Esophagus squamous epithelium (tissue), 5 donors: ENCODE results near the gene FAM174C. TPM values are rescaled to one million over a fixed set of nuclear protein-coding genes. Genes with fewer than 3 reads are reported as not detected.

Experiments used
- DNase-seq: peaks from one replicate; lab custom pipeline; 2025; lab: John Stamatoyannopoulos, UW
- H3K27ac ChIP-seq, 4 donors: fragments of 200-600 bp; sonication (generic); one replicate each; pipeline ENCODE4 v1.5.1; 2016 to 2019; ENCODE audit warnings: mild to moderate bottlenecking in 1 of 4
- H3K27me3 ChIP-seq, 4 donors: fragments of 200-600 bp; sonication (generic); 1 replicate in 3 of 4; 2 replicates in 1 of 4; pipeline versions ENCODE4 v1.5.1 to v1.6.0; 2017 to 2021; ENCODE audit warnings: antibody characterized with exemption in 1 of 4
- H3K36me3 ChIP-seq, 3 donors: fragments of 200-600 bp; sonication (generic); one replicate each; pipeline ENCODE4 v1.5.1; 2016 to 2019
- H3K4me1 ChIP-seq, 3 donors: fragments of 200-600 bp; sonication (generic); one replicate each; pipeline ENCODE4 v1.5.1; 2017 to 2019
- H3K4me3 ChIP-seq, 4 donors: fragments of 200-600 bp; sonication (generic); 1 replicate in 3 of 4; 2 replicates in 1 of 4; pipeline ENCODE4 v1.5.1; 2016 to 2019; ENCODE audit warnings: mild to moderate bottlenecking in 2 of 4, moderate library complexity in 1 of 4
- H3K9me3 ChIP-seq, 3 donors: fragments of 200-600 bp; sonication (generic); one replicate each; pipeline ENCODE4 v1.5.1; 2016 to 2019
- POLR2A ChIP-seq, 4 donors: fragments of 450-650 bp; IDR thresholded peaks; one replicate each; pipeline ENCODE4 v1.6.1; 2017; ENCODE audit warnings: antibody characterized with exemption in 4 of 4, mild to moderate bottlenecking in 4 of 4, moderate library complexity in 3 of 4
- WGBS, 2 donors: methylation state at CpG; one replicate each; pipeline ENCODE4 v1.1.5; 2018; 5-methylcytosine and 5-hydroxymethylcytosine counted together
- intact Hi-C: fragments of 100-400 bp; cut with DNase I; formaldehyde crosslinking; loops from one replicate; pipeline ENCODE4 v1.15.0; 2022
- total RNA-seq, 4 donors: library from RNA; depleted of rRNA; stranded (reverse); fragments of >200 nt; gene quantifications; one replicate each; pipeline ENCODE4 v1.1.0, GENCODE V29; 2016
- TF ChIP-seq, protein P1 (sequence below), 6 experiments: fragments of 450-650 bp in 4 of 6; fragments of 200-600 bp in 2 of 6; sonication (generic) in 2 of 6; IDR thresholded peaks; one replicate each; pipeline ENCODE4 v1.5.1; 2016 to 2019; ENCODE audit warnings: antibody characterized with exemption in 6 of 6, mild to moderate bottlenecking in 4 of 6, moderate library complexity in 4 of 6
- donor health status: DM: yes; HTN: yes; CAD: no.

Gene FAM174C
- total RNA-seq, 4 donors from 2014 or later, result 31.5 to 69.8 (median 50.5) TPM

DNA sequence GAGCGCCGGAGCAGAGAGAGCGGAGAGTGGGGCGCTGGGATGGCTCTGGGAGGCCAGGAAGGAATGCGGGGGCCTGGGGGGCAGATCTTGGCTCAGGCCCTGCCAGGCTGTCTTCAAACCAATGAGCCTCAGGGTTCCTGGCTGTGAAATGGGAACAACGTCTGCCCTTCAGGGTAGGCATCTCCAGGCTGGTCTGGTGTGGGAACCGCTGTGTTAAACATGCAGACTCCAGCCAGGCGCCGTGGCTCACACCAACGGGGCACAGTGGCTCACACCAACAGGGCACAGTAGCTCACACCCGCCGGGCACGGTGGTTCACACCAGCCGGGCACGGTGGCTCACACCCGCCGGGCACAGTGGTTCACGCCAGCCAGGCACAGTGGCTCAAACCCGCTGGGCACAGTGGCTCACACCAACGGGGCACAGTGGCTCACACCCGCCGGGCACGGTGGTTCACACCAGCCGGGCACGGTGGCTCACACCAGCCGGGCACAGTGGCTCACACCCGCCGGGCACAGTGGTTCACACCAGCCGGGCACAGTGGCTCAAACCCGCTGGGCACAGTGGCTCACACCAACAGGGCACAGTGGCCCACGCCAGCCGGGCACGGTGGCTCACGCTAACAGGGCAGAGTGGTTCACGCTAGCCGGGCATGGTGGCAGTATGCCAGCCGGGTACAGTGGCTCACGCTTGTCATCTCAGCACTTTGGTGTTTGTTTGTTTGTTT, 50.4 kb downstream of the FAM174C start:
- peaks cover 4 to 16% (median 11%) of the 10 kb centered on the region in 3 donors for H3K4me1 ChIP-seq
- H3K27ac ChIP-seq, result peak overlapping the region in 2 of 4 donors; percentile 10 to 46
- H3K36me3 ChIP-seq, result no peaks in the 10 kb centered on the region
- 47 to 68% methylated on average over 7 to 17 of the region's 38 CpGs for WGBS, 2 donors
- TF ChIP-seq, protein P1, sequence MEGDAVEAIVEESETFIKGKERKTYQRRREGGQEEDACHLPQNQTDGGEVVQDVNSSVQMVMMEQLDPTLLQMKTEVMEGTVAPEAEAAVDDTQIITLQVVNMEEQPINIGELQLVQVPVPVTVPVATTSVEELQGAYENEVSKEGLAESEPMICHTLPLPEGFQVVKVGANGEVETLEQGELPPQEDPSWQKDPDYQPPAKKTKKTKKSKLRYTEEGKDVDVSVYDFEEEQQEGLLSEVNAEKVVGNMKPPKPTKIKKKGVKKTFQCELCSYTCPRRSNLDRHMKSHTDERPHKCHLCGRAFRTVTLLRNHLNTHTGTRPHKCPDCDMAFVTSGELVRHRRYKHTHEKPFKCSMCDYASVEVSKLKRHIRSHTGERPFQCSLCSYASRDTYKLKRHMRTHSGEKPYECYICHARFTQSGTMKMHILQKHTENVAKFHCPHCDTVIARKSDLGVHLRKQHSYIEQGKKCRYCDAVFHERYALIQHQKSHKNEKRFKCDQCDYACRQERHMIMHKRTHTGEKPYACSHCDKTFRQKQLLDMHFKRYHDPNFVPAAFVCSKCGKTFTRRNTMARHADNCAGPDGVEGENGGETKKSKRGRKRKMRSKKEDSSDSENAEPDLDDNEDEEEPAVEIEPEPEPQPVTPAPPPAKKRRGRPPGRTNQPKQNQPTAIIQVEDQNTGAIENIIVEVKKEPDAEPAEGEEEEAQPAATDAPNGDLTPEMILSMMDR (IDR thresholded peaks at IDR 0.05), result no peak
- TF ChIP-seq POLR2A (IDR thresholded peaks at IDR 0.05), result no peak
- intact Hi-C loops, result no loop called here
- DNase-seq, result no peak
- peak overlapping the region in 3 of 4 donors; percentile 39 to 57 (median 44) for H3K4me3 ChIP-seq
- no peaks in the 10 kb centered on the region for H3K9me3 ChIP-seq
- peaks cover 0 to 57% (median 2%) of the 10 kb centered on the region in 4 donors for H3K27me3 ChIP-seq

DNA sequence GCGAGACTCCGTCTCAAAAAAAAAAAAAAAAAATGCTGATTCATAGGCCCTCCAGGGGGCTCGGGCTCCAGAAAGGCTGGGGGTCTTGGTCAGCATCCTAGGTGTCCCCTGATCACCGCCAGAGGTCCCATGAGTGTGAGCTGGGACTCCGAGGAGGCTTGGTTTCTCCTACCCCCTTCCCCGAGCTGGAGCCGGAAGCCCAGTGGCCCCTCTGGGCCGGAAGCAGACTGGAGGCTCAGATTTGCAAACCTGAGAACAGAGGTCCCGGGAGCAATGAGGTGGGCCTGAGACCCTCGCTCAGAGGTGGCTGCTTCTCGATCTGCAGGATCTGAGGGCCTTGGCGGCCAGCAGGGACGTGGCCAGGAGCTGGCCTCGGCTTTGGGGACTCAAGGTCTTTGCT, 51.8 kb downstream of the FAM174C start:
- 74 to 79% methylated on average over 7 to 8 of the region's 14 CpGs for WGBS, 2 donors
- TF ChIP-seq, protein P1 (IDR thresholded peaks at IDR 0.05), result no peak
- TF ChIP-seq POLR2A (IDR thresholded peaks at IDR 0.05), result no peak

More for the DNA sequence above, 51.8 kb downstream of the FAM174C start:
- peaks cover 0 to 59% (median 2%) of the 10 kb centered on the region in 4 donors for H3K27me3 ChIP-seq
- no peak overlapping the region for H3K4me3 ChIP-seq
- intact Hi-C loops, result no loop called here
- H3K9me3 ChIP-seq, result no peaks in the 10 kb centered on the region
- no peaks in the 10 kb centered on the region for H3K36me3 ChIP-seq
- no peak overlapping the region for H3K27ac ChIP-seq
- no peak for DNase-seq
- peaks cover 4 to 16% (median 11%) of the 10 kb centered on the region in 3 donors for H3K4me1 ChIP-seq

Other genes starting within 250 kb of the FAM174C start
- 100 to 1,000 TPM in 2 of 4 donors, 10 to 100 TPM in 2; 79.0 to 125 (median 105) TPM for gene CNN2, start 248.9 kb upstream of the FAM174C start, total RNA-seq
- gene ABCA7, start 235.4 kb upstream of the FAM174C start, total RNA-seq, result 10 to 100 TPM; 12.6 to 24.4 (median 18.7) TPM
- gene ARHGAP45, start 208.4 kb upstream of the FAM174C start, total RNA-seq, result 10 to 100 TPM in 3 of 4 donors, 1 to 10 TPM in 1; 8.2 to 39.3 (median 12.5) TPM
- 100 to 1,000 TPM; 113 to 198 (median 166) TPM for gene POLR2E, start 180.2 kb upstream of the FAM174C start, total RNA-seq
- gene GPX4, start 171.5 kb upstream of the FAM174C start, total RNA-seq, result 100 to 1,000 TPM; 108 to 405 (median 244) TPM
- gene SBNO2, start 101.3 kb upstream of the FAM174C start, total RNA-seq, result 10 to 100 TPM; 31.3 to 84.3 (median 68.3) TPM
- 10 to 100 TPM; 59.3 to 68.5 (median 61.6) TPM for gene STK11, start 69.8 kb upstream of the FAM174C start, total RNA-seq
- 1 to 10 TPM in 3 of 4 donors, under 1 TPM in 1; 0.38 to 1.6 (median 1.2) TPM for gene CBARP, start 37.5 kb upstream of the FAM174C start, total RNA-seq
- gene ATP5F1D, start 33.8 kb upstream of the FAM174C start, total RNA-seq, result 100 to 1,000 TPM in 3 of 4 donors, 10 to 100 TPM in 1; 83.4 to 171 (median 132) TPM
- 10 to 100 TPM; 12.4 to 65.0 (median 40.4) TPM for gene MIDN, start 26.9 kb upstream of the FAM174C start, total RNA-seq
- 100 to 1,000 TPM; 116 to 415 (median 238) TPM for gene CIRBP, start 6.2 kb upstream of the FAM174C start, total RNA-seq
- gene EFNA2, start 10.3 kb downstream of the FAM174C start, total RNA-seq, result not detected
- gene NDUFS7, start 108.4 kb downstream of the FAM174C start, total RNA-seq, result 100 to 1,000 TPM; 124 to 191 (median 165) TPM
- 10 to 100 TPM in 3 of 4 donors, 1 to 10 TPM in 1; 2.4 to 40.0 (median 13.1) TPM for gene GAMT, start 126.0 kb downstream of the FAM174C start, total RNA-seq
- gene DAZAP1, start 132.1 kb downstream of the FAM174C start, total RNA-seq, result 10 to 100 TPM; 60.2 to 76.0 (median 69.0) TPM
- gene RPS15, start 162.9 kb downstream of the FAM174C start, total RNA-seq, result 1,000 to 10,000 TPM; 2,502 to 3,774 (median 3,129) TPM
- gene APC2, start 174.6 kb downstream of the FAM174C start, total RNA-seq, result under 1 TPM in 1 of 4 donors, not detected in 3; under 0.01 TPM
- gene C19orf25, start 203.7 kb downstream of the FAM174C start, total RNA-seq, result 10 to 100 TPM; 17.8 to 24.5 (median 23.0) TPM
- gene PCSK4, start 214.8 kb downstream of the FAM174C start, total RNA-seq, result 1 to 10 TPM in 2 of 4 donors, under 1 TPM in 2; 0.35 to 5.5 (median 1.1) TPM
- 10 to 100 TPM in 2 of 4 donors, 1 to 10 TPM in 2; 5.7 to 13.8 (median 9.4) TPM for gene REEP6, start 215.7 kb downstream of the FAM174C start, total RNA-seq
- 10 to 100 TPM; 13.5 to 20.8 (median 18.8) TPM for gene ADAMTSL5, start 237.5 kb downstream of the FAM174C start, total RNA-seq
- gene PLK5, start 248.5 kb downstream of the FAM174C start, total RNA-seq, result under 1 TPM in 2 of 4 donors, not detected in 2; 0.19 to 0.66 TPM